Measurements from ENCODE around the gene ADAP2.

ADAP2 gene

DNA sequence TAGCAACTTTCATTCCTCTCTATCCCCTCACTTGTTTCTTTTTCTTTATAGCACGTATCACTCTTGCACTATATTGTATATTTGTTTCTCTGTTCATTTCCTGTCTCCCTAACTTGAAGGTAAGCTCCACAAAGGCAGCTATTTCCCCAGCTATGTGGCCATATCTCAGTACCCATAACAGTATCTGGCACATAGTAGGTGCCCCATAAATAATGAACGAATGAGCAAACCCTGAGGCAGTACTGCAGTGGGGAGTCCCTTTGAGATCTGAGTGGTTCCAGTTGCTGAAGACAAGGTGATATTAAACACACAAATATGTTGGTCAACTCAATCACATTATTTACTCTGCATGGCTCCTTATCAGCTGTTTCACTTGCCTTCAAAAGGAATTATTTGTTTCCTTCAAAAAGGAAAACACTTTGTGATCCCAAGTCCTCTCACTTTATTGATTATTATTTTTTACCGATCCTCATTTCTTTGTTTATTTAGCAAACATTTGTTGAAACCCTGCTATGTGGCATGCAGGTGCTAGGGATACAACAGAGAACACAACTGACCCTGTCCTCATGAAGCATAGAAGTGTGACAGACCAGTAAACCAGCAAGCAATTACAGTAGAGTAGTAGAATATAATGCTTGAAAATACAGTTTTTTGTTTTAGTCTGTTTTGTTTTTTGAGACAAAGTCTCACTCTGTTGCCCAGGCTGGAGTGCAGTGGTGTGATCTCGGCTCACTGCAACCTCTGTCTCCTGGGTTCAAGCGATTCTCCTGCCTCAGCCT, 5.7 kb upstream of the ADAP2 start:
- no peaks in the 10 kb centered on the region for H3K4me1 ChIP-seq (ENCODE audit: control insufficient read depth, insufficient read depth, low read length)
- WGBS, 2 experiments = 91 to 92% methylated on average over 5 of the region's 5 CpGs
- peaks cover 7% of the 10 kb centered on the region for H3K27me3 ChIP-seq (ENCODE audit: control insufficient read depth, insufficient read depth, low read length, poor library complexity, severe bottlenecking)
- H3K27ac ChIP-seq (ENCODE audit: insufficient read depth, low read depth, low read length, poor library complexity, severe bottlenecking) = peak overlapping the region; percentile 16
- no peaks in the 10 kb centered on the region for H3K9me3 ChIP-seq (ENCODE audit: control insufficient read depth, low read length)
- H3K4me3 ChIP-seq (ENCODE audit: insufficient read depth, low read depth, low read length) = no peak overlapping the region
- no peaks in the 10 kb centered on the region for H3K36me3 ChIP-seq (ENCODE audit: control insufficient read depth, insufficient read depth, low read length)

GRCh38 chr17:30917050-30917449, 4.7 kb upstream of the ADAP2 start:
- peaks cover 4% of the 10 kb centered on the region for H3K4me1 ChIP-seq (ENCODE audit: control insufficient read depth, insufficient read depth, low read length)
- no peaks in the 10 kb centered on the region for H3K9me3 ChIP-seq (ENCODE audit: control insufficient read depth, low read length)
- H3K27ac ChIP-seq (ENCODE audit: insufficient read depth, low read depth, low read length, poor library complexity, severe bottlenecking) = no peak overlapping the region
- peaks cover 17% of the 10 kb centered on the region for H3K27me3 ChIP-seq (ENCODE audit: control insufficient read depth, insufficient read depth, low read length, poor library complexity, severe bottlenecking)
- no peak overlapping the region for H3K4me3 ChIP-seq (ENCODE audit: insufficient read depth, low read depth, low read length)
- no peaks in the 10 kb centered on the region for H3K36me3 ChIP-seq (ENCODE audit: control insufficient read depth, insufficient read depth, low read length)

DNA sequence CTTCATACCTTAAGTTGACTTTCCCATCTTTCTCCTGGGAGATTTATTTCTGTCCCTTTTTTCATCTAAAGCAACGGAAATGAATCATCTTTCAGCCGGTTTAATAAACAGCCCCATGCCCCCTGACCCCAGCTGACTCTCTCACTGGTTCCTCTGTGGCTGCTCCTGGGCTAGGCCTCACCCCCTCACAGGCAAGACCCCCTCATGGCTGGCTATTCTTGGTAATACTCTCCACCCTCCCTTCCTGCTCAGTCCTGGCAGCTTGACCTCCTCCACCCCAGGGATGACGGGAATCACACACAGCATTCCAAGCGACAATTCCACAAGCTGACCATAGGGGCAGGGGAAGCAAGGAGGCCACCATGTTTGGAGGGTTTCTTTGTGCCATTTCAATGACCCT, 1.5 kb upstream of the ADAP2 start:
- Histone ChIP-seq H3K9me3 (ENCODE audit: control insufficient read depth, low read length) (no peaks in the 10 kb centered on the region), H3K36me3 (ENCODE audit: control insufficient read depth, insufficient read depth, low read length) (no peaks in the 10 kb centered on the region), H3K27ac (ENCODE audit: insufficient read depth, low read depth, low read length, poor library complexity, severe bottlenecking) (no peak overlapping the region), H3K27me3 (ENCODE audit: control insufficient read depth, insufficient read depth, low read length, poor library complexity, severe bottlenecking) (peaks cover 46% of the 10 kb centered on the region), H3K4me3 (ENCODE audit: insufficient read depth, low read depth, low read length) (no peak overlapping the region), H3K4me1 (ENCODE audit: control insufficient read depth, insufficient read depth, low read length) (peaks cover 9% of the 10 kb centered on the region)
- 61% methylated on average over 4 of the region's 4 CpGs for WGBS, 2 experiments

GRCh38 chr17:30920683-30921543, 832 bp upstream of the ADAP2 start:
- H3K4me3 ChIP-seq (ENCODE audit: insufficient read depth, low read depth, low read length) = no peak overlapping the region
- no peaks in the 10 kb centered on the region for H3K36me3 ChIP-seq (ENCODE audit: control insufficient read depth, insufficient read depth, low read length)
- WGBS, 2 experiments = 91 to 92% methylated on average over 11 of the region's 11 CpGs
- H3K27ac ChIP-seq (ENCODE audit: insufficient read depth, low read depth, low read length, poor library complexity, severe bottlenecking) = no peak overlapping the region
- H3K9me3 ChIP-seq (ENCODE audit: control insufficient read depth, low read length) = no peaks in the 10 kb centered on the region
- H3K4me1 ChIP-seq (ENCODE audit: control insufficient read depth, insufficient read depth, low read length) = peaks cover 9% of the 10 kb centered on the region
- H3K27me3 ChIP-seq (ENCODE audit: control insufficient read depth, insufficient read depth, low read length, poor library complexity, severe bottlenecking) = peaks cover 51% of the 10 kb centered on the region

DNA sequence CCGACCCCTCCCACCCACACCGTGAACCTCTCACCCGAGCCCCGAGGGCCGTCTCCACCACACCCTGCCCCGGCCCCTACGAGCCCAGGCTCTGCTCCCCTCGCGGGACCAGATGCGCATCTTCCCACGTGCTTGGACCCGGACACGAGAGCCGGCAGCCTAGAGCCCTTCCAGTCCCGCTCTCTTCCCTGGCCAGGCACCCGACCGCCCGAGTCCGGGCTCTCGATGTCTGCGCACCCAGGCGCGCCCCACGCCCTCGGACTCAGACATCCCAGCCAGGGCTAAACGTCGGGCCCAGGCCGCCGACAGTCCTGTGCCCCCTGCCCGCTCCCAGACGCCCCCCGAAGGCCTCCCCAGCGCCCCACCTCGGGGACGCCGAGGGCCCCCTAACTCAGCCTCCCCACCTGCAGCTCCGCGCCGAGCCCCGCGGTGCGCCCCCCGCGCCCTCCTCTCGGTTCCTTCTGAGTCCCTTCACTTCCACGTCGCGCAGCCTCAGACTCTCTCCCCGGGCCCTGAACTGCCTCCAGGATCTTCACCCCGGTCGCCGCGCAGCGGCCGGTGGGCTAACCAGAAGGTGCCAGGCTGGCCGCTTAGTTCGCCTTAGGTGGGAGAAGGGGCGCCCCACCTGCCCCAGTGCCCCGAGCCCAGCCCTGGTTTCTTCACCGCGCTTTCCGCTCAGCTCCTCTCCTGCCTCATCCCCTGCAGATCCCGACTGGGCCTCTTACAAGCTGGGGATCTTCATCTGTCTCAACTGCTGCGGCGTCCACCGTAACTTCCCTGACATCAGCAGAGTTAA, 688 bp downstream of the ADAP2 start:
- 10 to 11% methylated on average over 66 of the region's 66 CpGs for WGBS, 2 experiments
- no peaks in the 10 kb centered on the region for H3K9me3 ChIP-seq (ENCODE audit: control insufficient read depth, low read length)
- H3K36me3 ChIP-seq (ENCODE audit: control insufficient read depth, insufficient read depth, low read length) = no peaks in the 10 kb centered on the region
- H3K27ac ChIP-seq (ENCODE audit: insufficient read depth, low read depth, low read length, poor library complexity, severe bottlenecking) = no peak overlapping the region
- peak overlapping the region; percentile 41 for H3K4me3 ChIP-seq (ENCODE audit: insufficient read depth, low read depth, low read length)
- peaks cover 9% of the 10 kb centered on the region for H3K4me1 ChIP-seq (ENCODE audit: control insufficient read depth, insufficient read depth, low read length)
- peaks cover 59% of the 10 kb centered on the region for H3K27me3 ChIP-seq (ENCODE audit: control insufficient read depth, insufficient read depth, low read length, poor library complexity, severe bottlenecking)

GRCh38 chr17:30924341-30924740, 2.6 kb downstream of the ADAP2 start:
- Histone ChIP-seq H3K36me3 (ENCODE audit: control insufficient read depth, insufficient read depth, low read length) (no peaks in the 10 kb centered on the region), H3K4me3 (ENCODE audit: insufficient read depth, low read depth, low read length) (no peak overlapping the region), H3K27ac (ENCODE audit: insufficient read depth, low read depth, low read length, poor library complexity, severe bottlenecking) (no peak overlapping the region), H3K4me1 (ENCODE audit: control insufficient read depth, insufficient read depth, low read length) (peaks cover 9% of the 10 kb centered on the region), H3K27me3 (ENCODE audit: control insufficient read depth, insufficient read depth, low read length, poor library complexity, severe bottlenecking) (peaks cover 59% of the 10 kb centered on the region), H3K9me3 (ENCODE audit: control insufficient read depth, low read length) (no peaks in the 10 kb centered on the region)
- WGBS, 2 experiments = 85 to 87% methylated on average over 2 of the region's 2 CpGs

DNA sequence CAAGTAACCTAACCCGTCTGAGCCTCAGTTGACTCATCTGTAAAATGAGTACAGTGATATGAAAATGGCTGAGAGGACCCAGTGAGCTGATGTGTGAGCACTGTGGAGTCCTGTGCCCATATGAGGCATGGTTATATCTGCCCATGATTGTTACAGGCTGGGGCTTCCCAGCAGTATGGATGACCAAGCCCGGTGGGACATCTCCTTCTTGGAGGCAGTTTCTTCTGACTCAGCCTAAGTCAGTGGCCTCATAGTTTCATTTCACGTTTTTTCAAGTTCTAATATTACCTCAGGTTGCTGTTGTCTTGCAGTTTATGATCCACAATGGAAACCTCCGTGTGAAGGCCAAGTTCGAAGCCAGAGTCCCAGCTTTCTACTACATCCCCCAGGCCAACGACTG, 4.8 kb downstream of the ADAP2 start:
- 79 to 90% methylated on average over 6 of the region's 6 CpGs for WGBS, 2 experiments
- Histone ChIP-seq H3K27ac (ENCODE audit: insufficient read depth, low read depth, low read length, poor library complexity, severe bottlenecking) (no peak overlapping the region), H3K36me3 (ENCODE audit: control insufficient read depth, insufficient read depth, low read length) (no peaks in the 10 kb centered on the region), H3K4me3 (ENCODE audit: insufficient read depth, low read depth, low read length) (no peak overlapping the region), H3K4me1 (ENCODE audit: control insufficient read depth, insufficient read depth, low read length) (peaks cover 6% of the 10 kb centered on the region), H3K27me3 (ENCODE audit: control insufficient read depth, insufficient read depth, low read length, poor library complexity, severe bottlenecking) (peaks cover 47% of the 10 kb centered on the region), H3K9me3 (ENCODE audit: control insufficient read depth, low read length) (no peaks in the 10 kb centered on the region)

DNA sequence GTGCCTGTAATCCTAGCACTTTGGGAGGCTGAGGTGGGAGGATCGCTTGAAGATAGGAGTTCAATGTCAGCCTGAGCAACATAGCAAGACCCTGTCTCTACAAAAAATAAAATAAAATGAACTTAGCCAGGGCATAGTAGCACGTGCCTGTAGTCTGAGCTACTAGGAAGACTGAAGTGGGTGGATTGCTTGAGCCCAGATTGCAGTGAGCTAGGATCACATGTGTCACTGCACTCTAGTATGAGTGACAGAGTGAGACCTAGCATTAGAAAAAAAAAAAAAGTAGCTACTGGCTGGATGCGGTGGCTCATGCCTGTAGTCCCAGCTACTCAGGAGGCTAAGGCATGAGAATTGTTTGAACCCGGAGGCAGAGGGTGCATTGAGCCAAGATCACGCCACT, 6.0 kb downstream of the ADAP2 start:
- Histone ChIP-seq H3K4me3 (ENCODE audit: insufficient read depth, low read depth, low read length) (no peak overlapping the region), H3K27ac (ENCODE audit: insufficient read depth, low read depth, low read length, poor library complexity, severe bottlenecking) (no peak overlapping the region), H3K9me3 (ENCODE audit: control insufficient read depth, low read length) (no peaks in the 10 kb centered on the region), H3K36me3 (ENCODE audit: control insufficient read depth, insufficient read depth, low read length) (no peaks in the 10 kb centered on the region), H3K27me3 (ENCODE audit: control insufficient read depth, insufficient read depth, low read length, poor library complexity, severe bottlenecking) (peaks cover 34% of the 10 kb centered on the region), H3K4me1 (ENCODE audit: control insufficient read depth, insufficient read depth, low read length) (no peaks in the 10 kb centered on the region)
- 94 to 95% methylated on average over 5 of the region's 5 CpGs for WGBS, 2 experiments

DNA sequence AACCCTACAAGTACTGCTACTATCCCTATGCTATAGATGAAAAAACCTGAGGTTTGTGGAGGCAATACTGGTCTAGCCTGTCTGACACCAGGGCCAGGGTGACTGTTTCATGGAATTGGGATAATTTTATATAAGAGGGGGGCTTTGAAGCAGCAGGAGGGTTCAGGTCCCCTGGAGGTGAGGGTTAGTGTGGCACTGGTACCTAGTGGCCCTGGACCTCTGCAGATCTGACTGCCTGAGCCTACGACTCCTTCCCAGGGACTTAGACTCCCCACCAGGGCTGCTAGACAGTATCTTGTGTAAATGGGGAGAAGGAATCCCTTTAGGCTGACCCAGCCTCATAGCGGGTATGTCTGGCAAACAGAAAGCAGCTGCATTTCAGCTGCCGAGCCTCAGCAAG, 6.8 kb downstream of the ADAP2 start:
- no peaks in the 10 kb centered on the region for H3K9me3 ChIP-seq (ENCODE audit: control insufficient read depth, low read length)
- H3K4me1 ChIP-seq (ENCODE audit: control insufficient read depth, insufficient read depth, low read length) = no peaks in the 10 kb centered on the region
- no peaks in the 10 kb centered on the region for H3K36me3 ChIP-seq (ENCODE audit: control insufficient read depth, insufficient read depth, low read length)
- 79 to 80% methylated on average over 3 of the region's 3 CpGs for WGBS, 2 experiments
- H3K4me3 ChIP-seq (ENCODE audit: insufficient read depth, low read depth, low read length) = no peak overlapping the region
- no peak overlapping the region for H3K27ac ChIP-seq (ENCODE audit: insufficient read depth, low read depth, low read length, poor library complexity, severe bottlenecking)
- H3K27me3 ChIP-seq (ENCODE audit: control insufficient read depth, insufficient read depth, low read length, poor library complexity, severe bottlenecking) = peaks cover 26% of the 10 kb centered on the region
